Limb (tissue), 2 donors: Measurements from ENCODE around the gene KCTD21.
A peak's percentile ranks its signal among the peaks of the same experiment; 100 is the strongest.

Experiments
- DNase-seq, 2 donors: peaks; one replicate each; pipeline ENCODE4 v3.0.0-alpha.2; 2016; ENCODE audit errors: extremely low spot score in 2 of 2

The KCTD21 gene

GRCh38 chr11:78201096-78201818 is 12.8 kb upstream of the KCTD21 start:
- DNase-seq: no peak

GRCh38 chr11:78200553-78200952 is 12.1 kb upstream of the KCTD21 start:
- no peak for DNase-seq

GRCh38 chr11:78200061-78200460 is 11.6 kb upstream of the KCTD21 start:
- DNase-seq: no peak

DNA sequence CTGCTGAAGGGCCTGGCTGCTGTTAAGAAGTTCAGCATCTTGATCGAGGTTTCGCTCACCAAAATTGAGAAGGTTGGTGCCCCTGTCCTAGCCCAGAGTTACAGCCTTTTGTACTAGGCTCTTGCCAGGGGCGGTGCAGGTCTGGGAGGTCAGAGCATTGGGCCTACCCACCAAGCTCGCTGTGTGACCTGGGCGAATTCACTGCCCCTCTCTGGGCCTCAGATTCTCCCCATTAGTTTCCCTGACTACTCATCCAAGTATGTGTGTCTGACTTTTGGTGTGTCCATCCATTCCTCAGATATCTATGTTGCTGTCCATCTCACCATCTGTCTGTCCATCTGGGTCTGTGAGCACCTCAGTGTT is 11.2 kb upstream of the KCTD21 start:
- no peak for DNase-seq

- DNase-seq: no peak
Measured at GRCh38 chr11:78199015-78199652, 10.7 kb upstream of the KCTD21 start.

- DNase-seq: no peak
Measured at GRCh38 chr11:78197816-78198215, 9.4 kb upstream of the KCTD21 start.

- DNase-seq: no peak
Measured at GRCh38 chr11:78196661-78197091, 8.2 kb upstream of the KCTD21 start.

DNA sequence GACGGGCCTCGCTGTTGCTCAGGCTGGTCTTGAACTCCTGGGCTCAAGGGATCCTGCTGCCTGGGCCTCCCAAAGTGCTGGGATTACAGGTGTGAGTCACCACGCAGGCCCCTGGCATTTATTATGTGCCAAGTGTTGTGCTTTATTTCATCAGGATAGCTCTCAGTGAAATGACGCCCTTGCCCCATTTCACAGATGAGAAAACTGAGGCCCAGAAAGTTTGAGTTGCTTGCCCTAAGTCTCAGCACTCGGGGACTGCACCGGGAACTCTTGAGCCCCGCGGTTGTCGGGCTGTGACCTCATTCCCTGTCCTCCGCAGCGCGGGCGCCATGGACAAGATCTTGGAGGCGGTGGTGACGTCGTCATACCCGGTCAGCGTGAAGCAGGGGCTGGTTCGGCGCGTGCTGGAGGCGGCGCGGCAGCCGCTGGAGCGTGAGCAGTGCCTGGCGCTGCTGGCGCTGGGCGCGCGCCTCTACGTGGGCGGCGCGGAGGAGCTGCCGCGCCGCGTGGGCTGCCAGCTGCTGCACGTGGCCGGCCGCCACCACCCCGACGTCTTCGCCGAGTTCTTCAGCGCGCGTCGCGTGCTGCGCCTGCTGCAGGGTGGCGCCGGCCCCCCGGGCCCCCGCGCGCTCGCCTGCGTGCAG is 7.6 kb upstream of the KCTD21 start:
- DNase-seq: peak; percentile 17 to 57

DNA sequence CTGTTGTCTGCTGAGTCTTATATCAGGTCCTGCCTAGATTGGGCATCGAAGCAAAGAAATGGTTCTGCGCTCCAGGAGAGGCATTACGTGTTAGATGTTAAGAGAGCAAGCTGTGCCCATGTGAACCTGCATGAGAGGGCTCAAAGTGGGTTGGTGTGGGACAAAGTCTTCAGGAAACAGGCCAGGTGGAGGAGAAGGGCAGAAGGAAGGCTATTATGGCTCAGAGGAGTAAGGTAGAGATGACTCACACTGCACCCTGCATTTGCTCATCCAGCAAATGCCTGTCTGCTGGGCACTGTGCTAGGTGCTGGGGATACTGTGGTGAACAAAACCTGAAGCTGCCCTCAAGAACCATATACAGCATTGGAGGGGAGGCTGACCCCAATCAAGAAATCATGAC is 6.1 kb upstream of the KCTD21 start:
- no peak for DNase-seq

GRCh38 chr11:78193806-78194205 is 5.4 kb upstream of the KCTD21 start:
- DNase-seq: no peak

GRCh38 chr11:78192911-78193351 is 4.5 kb upstream of the KCTD21 start:
- DNase-seq: peak in 1 of 2 donors; percentile 14

DNA sequence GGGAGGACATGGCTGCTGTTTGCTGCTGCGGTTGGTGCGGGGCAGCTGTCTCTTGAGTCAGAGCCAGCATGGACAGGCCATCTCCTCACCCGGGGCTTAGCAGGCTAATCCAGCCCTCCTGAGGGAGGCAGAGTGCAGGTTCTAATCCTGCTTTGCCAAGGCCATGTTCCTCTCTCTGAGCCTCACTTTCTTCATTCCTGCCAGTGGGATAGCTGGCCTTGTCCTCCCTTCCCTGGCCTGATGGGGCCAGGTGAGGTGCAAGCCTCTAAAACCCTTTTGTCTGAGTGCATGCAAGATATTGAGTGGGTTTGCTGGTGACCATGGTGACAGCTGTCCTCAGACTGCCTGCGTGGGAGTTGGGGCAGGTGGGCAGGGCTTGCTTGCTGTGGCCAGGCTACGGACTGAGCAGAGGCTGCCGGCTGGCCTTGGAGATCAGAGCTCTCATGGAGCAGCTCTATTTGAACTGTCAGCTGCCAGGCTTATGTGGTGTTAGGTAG is 3.8 kb upstream of the KCTD21 start:
- peak; percentile 6 to 34 for DNase-seq

GRCh38 chr11:78190871-78191538 is 2.6 kb upstream of the KCTD21 start:
- peak in 1 of 2 donors; percentile 18 for DNase-seq

- peak in 1 of 2 donors; percentile 26 for DNase-seq
Measured at GRCh38 chr11:78190374-78190773, 1.9 kb upstream of the KCTD21 start.

GRCh38 chr11:78189851-78190250 is 1.4 kb upstream of the KCTD21 start:
- DNase-seq: peak in 1 of 2 donors; percentile 28

DNA sequence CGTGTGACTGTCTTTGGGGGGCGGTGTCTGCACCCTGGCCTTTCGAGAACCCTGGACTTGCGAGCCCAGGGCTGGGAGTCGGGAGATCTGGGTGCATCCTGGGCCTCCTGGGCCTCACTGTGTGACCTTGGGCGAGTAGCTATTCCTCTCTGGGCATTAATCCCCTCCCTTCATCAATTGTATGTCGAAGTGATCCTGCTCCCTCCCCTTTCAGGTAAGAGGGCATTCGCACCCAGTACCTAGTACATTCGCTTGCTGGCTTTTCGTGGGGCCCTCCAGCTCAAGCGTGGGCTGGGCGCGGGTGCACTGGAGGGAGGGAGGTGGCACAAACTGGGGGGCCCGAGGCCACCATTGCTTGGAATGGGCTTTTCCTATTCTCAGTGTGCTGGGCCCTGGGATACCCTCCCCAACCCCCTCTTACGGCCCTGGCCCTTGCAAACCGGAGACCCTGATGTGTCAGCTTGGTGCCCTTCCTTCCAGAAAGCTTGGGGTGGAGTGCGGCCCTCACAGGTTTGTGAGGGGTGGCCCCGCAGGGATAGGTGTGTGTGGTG is 823 bp upstream of the KCTD21 start:
- DNase-seq: peak in 1 of 2 donors; percentile 36

GRCh38 chr11:78187366-78188285 is 800 bp downstream of the KCTD21 start:
- no peak for DNase-seq

DNA sequence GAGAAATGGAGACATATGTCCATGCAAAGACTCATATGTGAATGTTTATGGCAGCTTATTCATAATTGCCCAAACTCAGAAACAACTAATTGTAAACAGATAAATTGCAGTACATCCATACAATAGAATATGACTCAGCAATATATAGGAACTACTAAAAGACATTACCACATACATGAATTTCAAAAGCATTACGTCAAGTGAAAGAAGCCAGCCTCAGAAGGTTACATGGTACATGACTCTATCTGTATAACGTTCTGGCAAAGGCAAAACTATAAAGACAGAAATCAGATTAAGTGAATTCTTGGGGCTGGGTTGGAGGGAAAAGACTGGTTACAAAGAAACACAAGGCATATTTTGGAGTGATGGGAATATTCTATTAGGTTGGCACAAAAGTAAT is 7.2 kb downstream of the KCTD21 start:
- DNase-seq: no peak

- DNase-seq: no peak
Measured at GRCh38 chr11:78180751-78181150, 7.7 kb downstream of the KCTD21 start.

GRCh38 chr11:78179459-78180071 is 8.9 kb downstream of the KCTD21 start:
- DNase-seq: no peak
